Chondrocyte (in vitro differentiated cells): ENCODE data around the gene HSPG2. TPM values are rescaled to one million over a fixed set of nuclear protein-coding genes. Genes with fewer than 3 reads are reported as not detected.
A peak's percentile ranks its signal among the peaks of the same experiment; 100 is the strongest.

Experiments
- DNase-seq: peaks from one replicate; pipeline ENCODE4 v3.0.0; 2021; ENCODE audit warnings: mixed read lengths, low spot score
- H3K27ac Mint-ChIP-seq: one replicate; pipeline ENCODE4 v1.8.0; 2021; ENCODE audit warnings: mild to moderate bottlenecking, moderate library complexity, mixed read lengths; ENCODE audit not compliant: unreplicated experiment
- H3K27me3 Mint-ChIP-seq: 2 replicates; pipeline ENCODE4 v1.8.0; 2021; ENCODE audit warnings: low read depth, mixed read lengths
- H3K36me3 Mint-ChIP-seq: 2 replicates; pipeline ENCODE4 v1.8.0; 2021; ENCODE audit warnings: low read depth, mixed read lengths
- H3K4me1 Mint-ChIP-seq: 2 replicates; pipeline ENCODE4 v1.8.0; 2021; ENCODE audit warnings: low read depth, mild to moderate bottlenecking, mixed read lengths
- H3K4me3 Mint-ChIP-seq: one replicate; pipeline ENCODE4 v1.8.0; 2021; ENCODE audit warnings: mild to moderate bottlenecking, moderate library complexity, mixed read lengths; ENCODE audit not compliant: unreplicated experiment
- H3K9me3 Mint-ChIP-seq: 2 replicates; pipeline ENCODE4 v1.8.0; 2021; ENCODE audit warnings: low read depth, mixed read lengths
- total RNA-seq: library from RNA; stranded (reverse); gene quantifications from 3 replicates; pipeline ENCODE4 v1.2.1, GENCODE V29; 2021
- TF ChIP-seq, protein P1 (sequence below): fragments of 200-600 bp; sonication (generic); IDR thresholded peaks from 2 replicates; pipeline ENCODE4 v1.5.0; 2021; ENCODE audit warnings: antibody characterized with exemption, mild to moderate bottlenecking, moderate library complexity

The HSPG2 gene
- total RNA-seq, 1 donor from 2014 or later, result 481 TPM

DNA sequence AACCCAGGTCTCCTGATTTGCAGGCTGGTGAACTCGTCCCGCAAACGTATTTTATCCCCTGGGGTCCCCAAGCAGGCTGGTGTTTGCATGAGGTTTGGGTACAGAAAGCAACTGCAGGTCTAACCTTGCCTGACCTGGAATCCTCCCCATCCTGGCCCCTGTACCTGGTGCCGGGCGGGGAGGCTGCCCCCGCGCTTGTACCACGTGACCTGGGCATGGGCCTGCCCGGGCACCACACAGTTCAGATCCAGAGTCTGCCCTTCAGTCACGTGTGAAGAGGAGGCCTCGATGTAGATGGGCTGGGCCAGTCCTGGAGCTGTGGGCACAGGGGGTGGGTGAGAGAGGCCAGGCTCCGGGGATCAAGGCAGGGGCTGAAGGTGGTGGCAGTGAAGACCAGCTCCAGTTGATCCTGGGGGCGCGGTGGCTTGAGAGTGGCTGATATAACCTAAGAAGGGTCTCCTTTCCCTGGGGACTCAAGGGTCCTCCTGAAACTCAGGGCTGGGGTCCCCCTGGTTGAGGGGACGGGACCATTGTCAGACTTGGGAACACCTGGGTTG, 94.4 kb downstream of the HSPG2 start:
- Mint-ChIP-seq H3K36me3 (peaks cover 40% of the 10 kb centered on the region), H3K4me3 (no peak overlapping the region), H3K27ac (no peak overlapping the region), H3K4me1 (no peaks in the 10 kb centered on the region), H3K9me3 (no peaks in the 10 kb centered on the region), H3K27me3 (no peaks in the 10 kb centered on the region)
- no peak for DNase-seq
- TF ChIP-seq, protein P1, sequence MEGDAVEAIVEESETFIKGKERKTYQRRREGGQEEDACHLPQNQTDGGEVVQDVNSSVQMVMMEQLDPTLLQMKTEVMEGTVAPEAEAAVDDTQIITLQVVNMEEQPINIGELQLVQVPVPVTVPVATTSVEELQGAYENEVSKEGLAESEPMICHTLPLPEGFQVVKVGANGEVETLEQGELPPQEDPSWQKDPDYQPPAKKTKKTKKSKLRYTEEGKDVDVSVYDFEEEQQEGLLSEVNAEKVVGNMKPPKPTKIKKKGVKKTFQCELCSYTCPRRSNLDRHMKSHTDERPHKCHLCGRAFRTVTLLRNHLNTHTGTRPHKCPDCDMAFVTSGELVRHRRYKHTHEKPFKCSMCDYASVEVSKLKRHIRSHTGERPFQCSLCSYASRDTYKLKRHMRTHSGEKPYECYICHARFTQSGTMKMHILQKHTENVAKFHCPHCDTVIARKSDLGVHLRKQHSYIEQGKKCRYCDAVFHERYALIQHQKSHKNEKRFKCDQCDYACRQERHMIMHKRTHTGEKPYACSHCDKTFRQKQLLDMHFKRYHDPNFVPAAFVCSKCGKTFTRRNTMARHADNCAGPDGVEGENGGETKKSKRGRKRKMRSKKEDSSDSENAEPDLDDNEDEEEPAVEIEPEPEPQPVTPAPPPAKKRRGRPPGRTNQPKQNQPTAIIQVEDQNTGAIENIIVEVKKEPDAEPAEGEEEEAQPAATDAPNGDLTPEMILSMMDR, result no peak

DNA sequence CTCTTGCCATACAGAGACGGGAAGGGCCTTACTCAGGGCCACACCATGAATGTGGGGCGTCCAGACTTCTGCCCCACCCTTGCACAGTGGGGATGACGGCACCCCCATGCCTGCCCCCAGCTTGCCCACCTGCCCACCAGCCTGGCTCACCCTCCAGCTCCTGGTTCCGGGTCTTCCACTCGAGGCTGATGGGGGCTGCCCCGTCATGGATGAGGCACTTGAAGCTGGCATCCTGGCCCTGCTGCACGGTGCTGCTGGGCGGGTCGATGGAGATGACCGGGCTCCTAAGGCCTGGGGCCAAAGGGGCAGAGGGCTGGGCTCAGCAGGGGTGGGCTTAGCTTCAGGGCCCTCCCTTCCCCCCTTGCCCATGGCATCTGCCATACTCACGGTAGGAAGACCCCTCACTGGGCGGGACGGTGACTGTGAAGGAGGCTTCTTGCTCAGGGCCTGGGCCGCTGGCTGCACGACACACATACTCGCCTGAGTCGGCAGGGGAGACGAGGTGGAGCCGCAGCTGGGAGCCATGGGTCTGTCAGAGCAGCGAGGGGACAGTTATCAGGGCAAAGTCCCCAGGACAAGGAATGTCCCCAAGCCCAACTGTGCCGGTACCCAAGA, 95.2 kb downstream of the HSPG2 start:
- TF ChIP-seq, protein P1, result no peak
- H3K36me3 Mint-ChIP-seq, result peaks cover 36% of the 10 kb centered on the region
- no peak overlapping the region for H3K27ac Mint-ChIP-seq
- H3K4me3 Mint-ChIP-seq, result no peak overlapping the region
- no peaks in the 10 kb centered on the region for H3K4me1 Mint-ChIP-seq
- no peaks in the 10 kb centered on the region for H3K27me3 Mint-ChIP-seq
- no peaks in the 10 kb centered on the region for H3K9me3 Mint-ChIP-seq
- DNase-seq, result no peak

- Mint-ChIP-seq H3K27ac (no peak overlapping the region), H3K36me3 (peaks cover 35% of the 10 kb centered on the region), H3K9me3 (no peaks in the 10 kb centered on the region), H3K27me3 (no peaks in the 10 kb centered on the region), H3K4me3 (no peak overlapping the region), H3K4me1 (no peaks in the 10 kb centered on the region)
- no peak for DNase-seq
- TF ChIP-seq, protein P1, result no peak
Measured at GRCh38 chr1:21840981-21841380, 96.1 kb downstream of the HSPG2 start.

- Mint-ChIP-seq H3K27ac (no peak overlapping the region), H3K9me3 (no peaks in the 10 kb centered on the region), H3K36me3 (peaks cover 46% of the 10 kb centered on the region), H3K4me3 (no peak overlapping the region), H3K27me3 (no peaks in the 10 kb centered on the region), H3K4me1 (no peaks in the 10 kb centered on the region)
- peak; percentile 91 for DNase-seq
- TF ChIP-seq, protein P1, result no peak
Measured at GRCh38 chr1:21839337-21840037, 97.6 kb downstream of the HSPG2 start.

DNA sequence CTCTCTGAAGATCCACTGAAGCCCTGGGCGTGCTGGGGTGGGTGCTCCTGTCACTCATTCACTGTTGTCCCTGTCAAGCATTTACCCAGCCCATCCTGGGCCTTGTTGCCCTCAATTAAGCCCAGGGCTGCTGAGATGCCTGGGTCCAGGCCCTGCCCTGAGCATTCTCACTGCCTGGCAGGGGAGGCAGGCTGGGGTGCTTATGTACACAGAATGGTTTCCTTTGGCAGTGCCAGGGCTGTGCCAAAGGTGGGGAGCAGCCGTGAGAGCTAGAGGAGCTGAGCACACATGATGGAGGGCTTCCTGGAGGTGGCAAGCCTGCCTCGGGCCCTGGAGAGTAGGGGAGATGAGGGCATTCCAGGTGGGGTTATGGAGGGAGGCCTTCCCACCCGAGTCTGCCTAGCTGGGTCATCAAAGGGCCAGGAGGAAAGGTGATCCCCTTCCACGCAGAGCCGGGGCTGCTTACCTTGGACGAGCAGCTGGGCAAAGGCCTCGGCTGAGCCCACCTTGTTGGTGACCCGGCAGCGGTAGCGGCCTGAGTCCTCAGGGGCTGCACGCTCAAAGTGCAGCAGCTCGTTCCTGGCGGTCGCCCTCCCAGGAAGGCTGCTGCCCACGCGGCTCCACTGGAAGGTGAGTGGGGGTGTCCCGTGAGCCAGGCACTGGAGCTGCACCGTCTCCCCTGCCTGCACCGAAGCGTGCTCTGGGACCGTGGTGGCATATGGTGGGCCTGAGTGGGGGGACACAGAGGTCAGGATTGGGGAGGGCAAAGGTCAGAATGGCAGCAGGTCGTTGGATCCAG, 98.6 kb downstream of the HSPG2 start:
- Mint-ChIP-seq H3K9me3 (no peaks in the 10 kb centered on the region), H3K4me1 (no peaks in the 10 kb centered on the region), H3K27ac (no peak overlapping the region), H3K4me3 (no peak overlapping the region), H3K36me3 (peaks cover 48% of the 10 kb centered on the region), H3K27me3 (no peaks in the 10 kb centered on the region)
- TF ChIP-seq, protein P1, result no peak
- no peak for DNase-seq
